H1 (cell line): Measurements from ENCODE around the gene HS6ST2. TPM values are rescaled to one million over a fixed set of nuclear protein-coding genes. Genes with fewer than 3 reads are reported as not detected.

Experiments used
- CTCF ChIA-PET: fragments of 300-600 bp; sonication (Branson Sonifier 250); formaldehyde crosslinking; loops from one replicate; lab custom pipeline; 2021; ENCODE audit not compliant: partially characterized antibody; lab: Charles Lee
- POLR2A ChIA-PET: fragments of 300-600 bp; sonication (Branson Sonifier 250); formaldehyde crosslinking; loops from one replicate; lab custom pipeline; 2021; ENCODE audit warnings: inconsistent platforms; ENCODE audit not compliant: partially characterized antibody; lab: Charles Lee
- DNase-seq, 2 experiments: peaks; one replicate each; pipeline versions ENCODE4 v3.0.0 to v3.0.0-alpha.2; 2010 to 2022; ENCODE audit warnings: low spot score in 2 of 2, low read depth in 1 of 2, mixed read lengths in 1 of 2
- FAIRE-seq: peaks from 2 replicates; lab custom pipeline; 2011; peaks lifted over from hg19 to GRCh38; lab: Jason Lieb, UNC
- H2AFZ ChIP-seq: 2 replicates; pipeline ENCODE4 v1.8.1; 2012; ENCODE audit warnings: low read length, inconsistent platforms
- H2AK5ac ChIP-seq: 2 replicates; pipeline ENCODE4 v1.6.1; 2013; ENCODE audit warnings: low read depth, low read length
- H2BK120ac ChIP-seq: replicated peaks from 2 replicates; pipeline ENCODE3; 2013; ENCODE audit warnings: low read depth, low read length, inconsistent platforms
- H2BK12ac ChIP-seq: 2 replicates; pipeline ENCODE4 v1.6.1; 2013; ENCODE audit warnings: low read depth, low read length
- H2BK15ac ChIP-seq: 2 replicates; pipeline ENCODE4 v1.6.1; 2013; ENCODE audit warnings: low read length
- H2BK20ac ChIP-seq: 2 replicates; pipeline ENCODE4 v1.6.1; 2013; ENCODE audit warnings: low read length
- H2BK5ac ChIP-seq: 2 replicates; pipeline ENCODE4 v1.6.1; 2013; ENCODE audit warnings: low read depth, low read length
- H3K14ac ChIP-seq: 2 replicates; pipeline ENCODE4 v1.6.1; 2013; ENCODE audit warnings: inconsistent platforms; ENCODE audit not compliant: insufficient read length
- H3K18ac ChIP-seq: 2 replicates; pipeline ENCODE4 v1.6.1; 2013; ENCODE audit warnings: low read length; ENCODE audit errors: extremely low read depth
- H3K23ac ChIP-seq: 2 replicates; pipeline ENCODE4 v1.6.1; 2013; ENCODE audit warnings: inconsistent platforms; ENCODE audit not compliant: insufficient read length
- H3K23me2 ChIP-seq: 2 replicates; pipeline ENCODE4 v1.6.1; 2013; ENCODE audit warnings: low read depth, low read length
- H3K27ac ChIP-seq: 2 replicates; pipeline ENCODE4 v1.6.1; 2011; ENCODE audit warnings: low read depth, low read length, inconsistent platforms
- H3K27me3 ChIP-seq, 4 experiments: replicated peaks in 1 of 4; 1 replicate in 1 of 4; 2 replicates in 3 of 4; pipeline versions ENCODE4 v1.6.1 to v1.8.1; 2011 to 2013; ENCODE audit warnings: low read length in 3 of 4, mild to moderate bottlenecking in 3 of 4, inconsistent platforms in 2 of 4, mixed read lengths in 2 of 4, moderate library complexity in 1 of 4; ENCODE audit not compliant: control insufficient read depth in 3 of 4, insufficient read depth in 3 of 4; ENCODE audit errors: extremely low read depth in 1 of 4
- H3K36me3 ChIP-seq, 4 experiments: 2 replicates each; pipeline versions ENCODE4 v1.6.1 to v1.8.1; 2011 to 2013; ENCODE audit warnings: mild to moderate bottlenecking in 4 of 4, low read length in 3 of 4, moderate library complexity in 2 of 4, control low read depth in 1 of 4, inconsistent platforms in 1 of 4; ENCODE audit not compliant: insufficient read depth in 4 of 4, control insufficient read depth in 2 of 4
- H3K4ac ChIP-seq: replicated peaks from 2 replicates; pipeline ENCODE3; 2013; ENCODE audit warnings: low read length, low read depth, mixed read lengths, inconsistent platforms; ENCODE audit not compliant: insufficient read length
- H3K4me1 ChIP-seq, 4 experiments: replicated peaks in 1 of 4; 1 replicate in 1 of 4; 2 replicates in 3 of 4; pipeline versions ENCODE4 v1.6.1 to v1.8.1; 2011 to 2013; ENCODE audit warnings: low read length in 3 of 4, inconsistent platforms in 2 of 4, mixed read lengths in 1 of 4; ENCODE audit not compliant: insufficient read depth in 4 of 4, control insufficient read depth in 3 of 4
- H3K4me2 ChIP-seq, 2 experiments: 2 replicates each; pipeline versions ENCODE4 v1.6.1 to v1.8.1; 2011 to 2013; ENCODE audit warnings: low read depth in 2 of 2, low read length in 2 of 2, control low read depth in 1 of 2, inconsistent platforms in 1 of 2, mild to moderate bottlenecking in 1 of 2; ENCODE audit not compliant: insufficient read depth in 1 of 2
- H3K4me3 ChIP-seq, 4 experiments: fragments of 200-600, 300-600 bp in 1 of 4; sonication (generic), shearing (Covaris generic), sonication (Bioruptor Twin) in 1 of 4; 2 replicates each; pipeline versions ENCODE4 v1.5.1 to v1.8.1; 2011 to 2016; ENCODE audit warnings: low read length in 4 of 4, low read depth in 3 of 4, control low read depth in 2 of 4, inconsistent platforms in 2 of 4, mild to moderate bottlenecking in 2 of 4, mixed read lengths in 1 of 4, moderate library complexity in 1 of 4; ENCODE audit not compliant: insufficient read depth in 2 of 4; ENCODE audit errors: extremely low read depth in 1 of 4
- H3K56ac ChIP-seq: replicated peaks from 2 replicates; pipeline ENCODE3; 2013; ENCODE audit warnings: low read depth, mild to moderate bottlenecking, mixed read lengths, low read length, inconsistent platforms; ENCODE audit not compliant: insufficient read length
- H3K79me1 ChIP-seq: 2 replicates; pipeline ENCODE4 v1.6.1; 2013; ENCODE audit warnings: low read depth, low read length, control low read depth
- H3K79me2 ChIP-seq, 2 experiments: 2 replicates each; pipeline versions ENCODE4 v1.6.1 to v1.8.1; 2012 to 2013; ENCODE audit warnings: low read length in 2 of 2, mild to moderate bottlenecking in 2 of 2, inconsistent platforms in 1 of 2; ENCODE audit not compliant: insufficient read depth in 2 of 2, control insufficient read depth in 1 of 2
- H3K9ac ChIP-seq, 4 experiments: replicated peaks in 1 of 4; 1 replicate in 1 of 4; 2 replicates in 3 of 4; pipeline versions ENCODE4 v1.6.1 to v1.8.1; 2011 to 2013; ENCODE audit warnings: low read depth in 3 of 4, low read length in 3 of 4, control low read depth in 2 of 4, mild to moderate bottlenecking in 2 of 4, moderate library complexity in 2 of 4, inconsistent platforms in 1 of 4; ENCODE audit errors: extremely low read depth in 1 of 4
- H3K9me3 ChIP-seq, 2 experiments: 2 replicates each; pipeline versions ENCODE4 v1.6.1 to v1.8.1; 2012 to 2013; ENCODE audit warnings: mild to moderate bottlenecking in 2 of 2, moderate library complexity in 2 of 2, control low read depth in 1 of 2, inconsistent platforms in 1 of 2, low read depth in 1 of 2, low read length in 1 of 2, mixed read lengths in 1 of 2; ENCODE audit not compliant: insufficient read depth in 2 of 2
- H4K20me1 ChIP-seq, 2 experiments: replicated peaks in 1 of 2; 2 replicates each; pipeline versions ENCODE3 to v1.8.1; 2011 to 2013; ENCODE audit warnings: inconsistent platforms in 2 of 2, low read length in 2 of 2, mild to moderate bottlenecking in 1 of 2; ENCODE audit not compliant: insufficient read depth in 2 of 2, control insufficient read depth in 1 of 2
- H4K5ac ChIP-seq: 2 replicates; pipeline ENCODE4 v1.6.1; 2013; ENCODE audit warnings: low read length, low read depth, mixed read lengths, inconsistent platforms; ENCODE audit not compliant: insufficient read length
- H4K8ac ChIP-seq: 2 replicates; pipeline ENCODE4 v1.8.0; 2013; ENCODE audit warnings: mild to moderate bottlenecking, moderate library complexity, low read length, inconsistent platforms; ENCODE audit not compliant: insufficient read depth; ENCODE audit errors: extremely low read depth
- H4K91ac ChIP-seq: replicated peaks from 2 replicates; pipeline ENCODE3; 2013; ENCODE audit warnings: low read length, mixed read lengths, inconsistent platforms; ENCODE audit not compliant: insufficient read length
- BACH1 ChIP-seq: IDR thresholded peaks from 2 replicates; pipeline ENCODE4 v1.6.1; 2012; ENCODE audit warnings: low read length, improper control_type of control experiment
- FOSL1 ChIP-seq: IDR thresholded peaks from 2 replicates; pipeline ENCODE4 v1.6.1; 2011; ENCODE audit warnings: mild to moderate bottlenecking, low read depth, low read length, moderate library complexity; ENCODE audit not compliant: insufficient read depth
- MAFK ChIP-seq: IDR thresholded peaks from 2 replicates; pipeline ENCODE4 v1.6.1; 2012; ENCODE audit warnings: low read depth, mild to moderate bottlenecking, improper control_type of control experiment, low read length
- SIX5 ChIP-seq: IDR thresholded peaks from 2 replicates; pipeline ENCODE4 v1.6.1; 2011; ENCODE audit warnings: mild to moderate bottlenecking, low read depth, low read length
- SP2 ChIP-seq: IDR thresholded peaks from 2 replicates; pipeline ENCODE4 v1.6.1; 2012; ENCODE audit warnings: mild to moderate bottlenecking, low read length, inconsistent platforms
- SP4 ChIP-seq: IDR thresholded peaks from 2 replicates; pipeline ENCODE4 v1.6.1; 2012; ENCODE audit warnings: low read length, inconsistent platforms
- SUZ12 ChIP-seq: fragments of 200-600 bp; sonication (generic); IDR thresholded peaks from 2 replicates; pipeline ENCODE4 v1.6.1; 2012; ENCODE audit warnings: mild to moderate bottlenecking, inconsistent platforms, low read length, moderate library complexity, mixed read lengths
- YY1 ChIP-seq: IDR thresholded peaks from 2 replicates; pipeline ENCODE4 v1.6.1; 2011; ENCODE audit warnings: low read depth, mild to moderate bottlenecking, low read length
- WGBS, 2 experiments: shearing (Covaris generic) in 1 of 2; methylation state at CpG; one replicate each; pipeline versions ENCODE4 v1.1.6 to v1.1.7; 2013 to 2015; ENCODE audit warnings: low lambda C conversion rate in 2 of 2, mixed read lengths in 2 of 2, inconsistent platforms in 1 of 2, low coverage in 1 of 2, missing lambda C conversion rate in 1 of 2; ENCODE audit not compliant: insufficient replicate concordance in 2 of 2, insufficient coverage in 1 of 2, insufficient read length in 1 of 2; ENCODE audit errors: extremely low coverage in 1 of 2, missing lambda C conversion rate in 1 of 2; 5-methylcytosine and 5-hydroxymethylcytosine counted together
- polyA plus RNA-seq, 7 experiments: library from polyadenylated mRNA; depleted of rRNA in 3 of 7; stranded (reverse) in 5 of 7; unstranded in 2 of 7; fragments of >200 nt in 5 of 7; fragments of 200-250 nt in 2 of 7; gene quantifications; 1 replicate in 5 of 7; 2 replicates in 1 of 7; 4 replicates in 1 of 7; pipeline versions ENCODE4 v1.2.1 to v1.2.3, GENCODE V29; 2011 to 2013; ENCODE audit warnings: missing spikeins in 2 of 7, mixed read lengths in 2 of 7
- total RNA-seq: library from RNA; stranded (reverse); fragmentation: NEBNext Ultra II Directional; extraction: Animal tissue kit (Norgen Biotek cat#: 25700); gene quantifications from 2 replicates; pipeline ENCODE4 v1.2.1, GENCODE V29; 2021
- TF ChIP-seq, protein P1 (sequence below): IDR thresholded peaks from 2 replicates; pipeline ENCODE4 v1.6.1; 2012; ENCODE audit warnings: low read length, inconsistent platforms

Gene HS6ST2
- total and polyA plus RNA-seq, 2 of the 8 experiments (the other 6 are each of a cell fraction or from before 2014, with no cell fraction given): 3.9 TPM

DNA sequence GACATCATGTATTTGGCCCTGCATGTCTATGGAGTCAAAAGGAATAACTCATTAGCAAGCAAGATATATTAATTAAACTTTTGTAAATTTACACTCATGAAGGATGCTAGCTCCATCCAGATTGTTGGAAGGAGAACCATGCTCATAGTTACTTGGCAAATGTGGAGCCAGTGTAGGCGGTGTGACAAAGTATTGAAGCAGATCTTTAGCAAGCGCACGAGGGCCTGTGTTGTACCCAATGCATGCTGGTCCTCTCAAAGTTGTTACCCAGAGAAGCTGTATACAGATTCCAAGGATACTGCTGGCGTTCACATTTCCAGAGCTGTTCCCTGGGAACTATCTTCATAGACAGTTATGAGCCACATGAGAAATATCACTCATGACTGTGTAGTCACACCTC lies 273.2 kb downstream of the HS6ST2 start:
- WGBS, 2 experiments: 98% methylated on average over 4 of the region's 4 CpGs; no CpG with 5 or more reads in 1 of the 2 experiments
- H4K5ac ChIP-seq: no peak overlapping the region

More for the DNA sequence above, 273.2 kb downstream of the HS6ST2 start:
- H3K18ac ChIP-seq: no peak overlapping the region
- no peak overlapping the region for H3K23ac ChIP-seq
- no peak overlapping the region for H2AFZ ChIP-seq
- H3K9me3 ChIP-seq: no peaks in the 10 kb centered on the region
- H3K27me3 ChIP-seq: no peaks in the 10 kb centered on the region
- TF ChIP-seq, protein P1, sequence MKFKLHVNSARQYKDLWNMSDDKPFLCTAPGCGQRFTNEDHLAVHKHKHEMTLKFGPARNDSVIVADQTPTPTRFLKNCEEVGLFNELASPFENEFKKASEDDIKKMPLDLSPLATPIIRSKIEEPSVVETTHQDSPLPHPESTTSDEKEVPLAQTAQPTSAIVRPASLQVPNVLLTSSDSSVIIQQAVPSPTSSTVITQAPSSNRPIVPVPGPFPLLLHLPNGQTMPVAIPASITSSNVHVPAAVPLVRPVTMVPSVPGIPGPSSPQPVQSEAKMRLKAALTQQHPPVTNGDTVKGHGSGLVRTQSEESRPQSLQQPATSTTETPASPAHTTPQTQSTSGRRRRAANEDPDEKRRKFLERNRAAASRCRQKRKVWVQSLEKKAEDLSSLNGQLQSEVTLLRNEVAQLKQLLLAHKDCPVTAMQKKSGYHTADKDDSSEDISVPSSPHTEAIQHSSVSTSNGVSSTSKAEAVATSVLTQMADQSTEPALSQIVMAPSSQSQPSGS: no peak
- TF ChIP-seq SIX5: no peak
- TF ChIP-seq BACH1: no peak
- no peak for TF ChIP-seq SP4
- no peak for TF ChIP-seq FOSL1
- no peak for TF ChIP-seq SP2
- TF ChIP-seq MAFK: no peak
- TF ChIP-seq YY1: no peak
- no peak for TF ChIP-seq SUZ12
- TF ChIP-seq, all 59 proteins: peak for 0
- Histone ChIP-seq H3K27ac (no peak overlapping the region), H2BK12ac (no peak overlapping the region), H2BK15ac (no peak overlapping the region), H3K56ac (no peak overlapping the region), H3K9ac (no peak overlapping the region), H3K14ac (no peak overlapping the region), H4K20me1 (no peaks in the 10 kb centered on the region), H2AK5ac (no peak overlapping the region), H3K4me2 (no peak overlapping the region), H3K79me1 (no peaks in the 10 kb centered on the region), H4K91ac (no peak overlapping the region), H2BK5ac (no peak overlapping the region), H3K4me3 (no peak overlapping the region), H3K4ac (no peak overlapping the region), H4K8ac (no peak overlapping the region), H2BK120ac (no peak overlapping the region), H3K4me1 (no peaks in the 10 kb centered on the region; a peak in 1 of 7 replicates), H3K36me3 (no peaks in the 10 kb centered on the region), H3K79me2 (no peaks in the 10 kb centered on the region), H2BK20ac (no peak overlapping the region), H3K23me2 (no peaks in the 10 kb centered on the region)
- POLR2A ChIA-PET: no interaction called here
- no peak for FAIRE-seq
- CTCF ChIA-PET: interaction anchor here (1.1 to 1.9 kb wide), 2 partner anchors 8 to 30 kb away, joined by 5 to 6 read pairs; no protein-coding TSS in a partner anchor
- no peak for DNase-seq
